ACHN (cell line): ENCODE results near the gene CDC40.
"Not testable (repeated sequence)": the region's sequence is repeated elsewhere in the genome, so short reads cannot be mapped to it uniquely, and the experiment has no call there.

Experiments
- DNase-seq: peaks from one replicate; pipeline ENCODE4 v3.0.0-alpha.2; 2015
- in situ Hi-C: cut with HindIII; loops from 2 replicates; pipeline ENCODE4 v1.10.0; 2017; ENCODE audit warnings: low sequenced_read_pairs, low pct_ligation_motif_present, low pct_unique_long_range_greater_than_20kb

CDC40 gene

DNA sequence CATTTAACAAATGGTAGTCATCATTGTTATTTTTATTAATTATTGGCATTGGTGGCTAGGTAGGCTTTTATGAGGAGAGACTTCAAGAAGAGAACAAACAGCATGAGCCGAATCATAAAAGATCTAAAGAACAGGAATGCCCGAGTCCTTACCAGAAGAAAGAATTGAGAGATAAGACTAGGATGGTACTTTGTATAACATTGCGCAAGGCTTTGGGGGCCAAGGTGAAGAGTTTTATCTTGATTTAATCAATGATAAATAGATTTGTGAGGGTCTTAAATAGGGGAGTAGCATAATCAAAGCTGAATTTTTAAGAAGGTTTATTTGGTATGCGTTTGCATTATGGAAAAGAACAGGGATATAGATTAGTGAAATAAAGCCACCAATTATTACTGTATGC lies 15.4 kb downstream of the CDC40 start:
- in situ Hi-C loops: no loop called here
- no peak for DNase-seq

DNA sequence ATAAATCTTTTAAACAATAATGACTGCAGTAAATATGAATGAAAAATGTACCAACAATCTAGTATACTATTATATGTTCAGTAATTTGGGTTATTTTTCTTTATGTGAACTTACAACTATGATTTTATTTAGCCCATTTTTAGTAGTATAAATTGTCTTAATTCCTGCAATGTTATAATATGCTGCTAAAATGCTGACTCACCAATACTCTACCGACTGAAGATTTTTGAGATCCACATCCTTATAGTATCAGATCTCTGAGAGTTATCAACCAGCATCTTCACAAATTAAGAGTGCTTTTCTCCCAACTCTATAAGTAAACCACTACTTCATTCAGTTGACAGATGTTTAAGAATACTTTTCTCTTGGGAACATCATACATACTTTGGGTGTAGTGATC lies 16.6 kb downstream of the CDC40 start:
- no peak for DNase-seq
- in situ Hi-C loops: no loop called here

- no peak for DNase-seq
- in situ Hi-C loops: no loop called here
Observed at GRCh38 chr6:110198561-110198960, 18.3 kb downstream of the CDC40 start.

DNA sequence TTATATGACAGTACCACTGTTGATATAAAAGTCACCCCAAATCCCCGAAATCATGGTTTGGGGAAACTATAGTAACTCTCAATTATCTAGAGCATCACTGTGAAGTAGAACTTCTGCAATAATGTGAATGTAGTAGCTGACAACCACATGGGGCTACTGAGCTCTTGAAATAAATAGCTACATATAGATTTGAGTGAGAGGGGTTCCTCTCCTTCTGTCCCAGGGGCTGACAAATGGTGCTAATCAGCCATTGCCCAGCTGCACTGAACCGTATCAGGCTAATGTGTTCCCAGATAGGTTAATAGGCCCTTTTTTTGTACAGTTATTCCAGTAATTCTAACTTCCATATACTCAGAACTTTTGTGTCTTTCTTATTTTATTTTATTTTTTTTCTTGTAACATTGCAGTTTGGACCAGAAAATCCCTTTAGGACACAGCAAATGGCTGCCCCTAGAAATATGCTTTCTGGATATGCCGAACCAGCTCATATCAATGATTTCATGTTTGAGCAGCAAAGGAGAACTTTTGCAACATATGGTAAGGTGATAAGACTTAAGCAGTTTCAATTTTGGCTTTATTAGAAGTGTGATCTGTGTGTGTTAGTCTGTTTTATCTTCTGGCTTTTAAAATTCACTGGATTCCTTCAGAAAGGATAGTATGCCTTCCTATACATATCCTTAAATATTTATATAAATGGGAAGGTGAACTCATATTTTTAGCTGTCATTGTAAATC lies 21.1 kb downstream of the CDC40 start:
- no peak for DNase-seq
- in situ Hi-C loops: no loop called here

- in situ Hi-C loops: no loop called here
- no peak for DNase-seq
Observed at GRCh38 chr6:110207652-110208051, 27.4 kb downstream of the CDC40 start.

GRCh38 chr6:110211753-110212152 lies 31.5 kb downstream of the CDC40 start:
- in situ Hi-C loops: no loop called here
- DNase-seq: no peak

GRCh38 chr6:110214338-110214737 lies 34.1 kb downstream of the CDC40 start:
- in situ Hi-C loops: no loop called here

DNA sequence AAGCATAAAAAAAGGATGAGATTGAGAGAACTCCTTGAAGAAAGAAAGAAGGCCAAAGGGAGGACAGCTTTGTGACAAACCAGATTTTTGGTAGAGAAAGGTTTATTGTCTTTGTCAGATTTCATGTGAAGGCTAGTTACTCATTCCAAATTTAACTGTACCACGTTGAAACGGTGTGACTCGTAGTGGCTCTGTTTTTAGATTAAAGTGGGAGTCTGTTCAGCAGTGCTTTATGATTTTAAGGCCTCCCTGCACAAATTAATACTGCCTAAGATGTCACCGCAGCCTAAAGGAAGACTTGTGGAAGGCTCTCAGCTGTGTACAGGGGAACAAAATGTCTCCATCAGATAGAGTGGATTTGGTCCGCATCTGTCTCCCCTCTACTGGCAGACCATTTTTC lies 35.9 kb downstream of the CDC40 start:
- DNase-seq: no peak
- in situ Hi-C loops: no loop called here

More at GRCh38 chr6:110214338-110214737, 34.1 kb downstream of the CDC40 start:
- DNase-seq: peak; percentile 7

GRCh38 chr6:110217266-110217665 lies 37.0 kb downstream of the CDC40 start:
- no peak for DNase-seq
- in situ Hi-C loops: no loop called here

DNA sequence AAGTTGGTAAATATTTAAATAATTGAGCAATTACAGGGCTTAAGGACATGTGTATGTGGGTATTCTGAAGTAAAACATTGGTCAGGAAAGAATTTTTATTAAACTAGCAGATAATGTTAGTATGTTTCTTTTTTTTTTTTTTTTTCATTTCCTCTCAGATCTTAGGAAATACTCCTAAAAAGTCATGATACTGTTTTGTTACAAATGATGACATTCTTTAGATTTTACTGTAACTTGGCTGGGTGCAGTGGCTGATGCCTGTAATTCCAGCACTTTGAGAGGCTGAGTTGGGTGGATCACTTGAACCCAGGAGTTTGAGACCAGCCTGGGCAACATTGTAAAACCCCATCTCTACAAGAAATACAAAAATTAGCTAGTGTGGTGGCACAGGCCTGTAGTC lies 41.5 kb downstream of the CDC40 start:
- in situ Hi-C loops: no loop called here
- DNase-seq: no peak

DNA sequence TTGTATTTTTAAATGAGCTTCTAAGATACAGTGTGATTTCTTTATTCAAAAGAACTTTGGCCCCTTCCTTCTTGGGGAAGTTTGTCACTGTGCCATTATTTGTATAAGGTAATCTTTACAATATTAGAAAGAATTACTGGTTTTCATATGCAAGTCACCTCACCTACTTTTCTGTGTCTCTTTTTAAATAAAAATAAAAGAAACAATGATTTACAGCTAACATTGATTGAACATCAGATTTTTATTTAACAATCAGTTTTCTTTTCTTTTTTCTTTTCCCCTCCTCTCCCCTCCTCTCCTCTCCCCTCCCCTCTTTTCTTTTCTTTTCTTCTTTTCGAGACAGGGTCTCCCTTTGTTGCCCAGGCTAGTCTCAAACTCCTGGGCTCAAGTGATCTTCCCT lies 46.0 kb downstream of the CDC40 start:
- in situ Hi-C loops: no loop called here
- no peak for DNase-seq

DNA sequence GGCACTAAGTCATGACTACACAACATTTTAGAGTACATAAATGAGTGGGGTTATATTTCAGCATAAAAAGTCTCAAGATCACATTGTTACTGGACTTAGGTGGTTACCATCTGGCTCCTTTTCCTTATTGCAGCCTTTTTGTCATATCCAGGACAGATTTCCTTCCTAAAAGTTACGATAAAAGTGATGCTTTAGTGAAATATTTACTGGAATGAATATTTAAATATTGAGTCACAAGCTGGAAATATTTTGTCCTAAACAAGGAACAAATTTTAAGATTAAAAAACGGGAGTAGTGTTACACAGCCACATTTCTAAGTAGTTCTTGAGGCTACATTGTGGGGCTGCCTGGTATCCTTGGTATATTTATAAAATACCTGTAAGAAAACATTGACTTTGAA lies 52.2 kb downstream of the CDC40 start:
- DNase-seq: no peak

DNA sequence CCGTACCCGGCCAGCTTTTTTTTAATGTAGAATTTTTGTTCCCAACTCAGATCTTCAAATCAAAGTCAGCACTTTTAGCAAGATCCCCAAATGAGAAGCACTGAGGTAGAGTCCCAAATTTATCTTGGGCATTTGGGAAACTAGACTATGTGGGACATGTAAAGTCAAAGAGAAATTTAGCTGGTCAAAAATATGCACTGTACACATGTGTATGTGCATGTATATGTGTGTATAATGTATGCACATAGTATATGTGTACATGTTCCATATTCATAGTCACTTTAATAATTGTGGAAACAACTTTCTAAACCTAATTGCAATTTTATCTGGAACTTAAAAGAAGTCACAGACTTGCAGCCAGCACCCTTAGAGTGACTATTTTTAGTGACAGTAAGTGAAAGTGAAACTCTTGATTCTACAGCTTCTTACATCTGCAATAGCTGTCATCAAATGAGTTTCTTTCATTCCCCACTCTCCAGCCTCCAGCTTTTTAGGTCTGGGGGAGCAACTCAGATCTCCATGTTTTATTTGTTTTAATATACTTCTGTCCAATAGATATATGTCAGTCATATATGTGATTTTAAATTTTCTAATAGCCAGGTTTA lies 53.6 kb downstream of the CDC40 start:
- in situ Hi-C loops: no loop called here
- DNase-seq: peak; percentile 11

More for the DNA sequence above, 52.2 kb downstream of the CDC40 start:
- in situ Hi-C loops: no loop called here

- DNase-seq, in situ Hi-C loops: not testable (repeated sequence)
Observed at GRCh38 chr6:110236007-110236406, 55.8 kb downstream of the CDC40 start.

DNA sequence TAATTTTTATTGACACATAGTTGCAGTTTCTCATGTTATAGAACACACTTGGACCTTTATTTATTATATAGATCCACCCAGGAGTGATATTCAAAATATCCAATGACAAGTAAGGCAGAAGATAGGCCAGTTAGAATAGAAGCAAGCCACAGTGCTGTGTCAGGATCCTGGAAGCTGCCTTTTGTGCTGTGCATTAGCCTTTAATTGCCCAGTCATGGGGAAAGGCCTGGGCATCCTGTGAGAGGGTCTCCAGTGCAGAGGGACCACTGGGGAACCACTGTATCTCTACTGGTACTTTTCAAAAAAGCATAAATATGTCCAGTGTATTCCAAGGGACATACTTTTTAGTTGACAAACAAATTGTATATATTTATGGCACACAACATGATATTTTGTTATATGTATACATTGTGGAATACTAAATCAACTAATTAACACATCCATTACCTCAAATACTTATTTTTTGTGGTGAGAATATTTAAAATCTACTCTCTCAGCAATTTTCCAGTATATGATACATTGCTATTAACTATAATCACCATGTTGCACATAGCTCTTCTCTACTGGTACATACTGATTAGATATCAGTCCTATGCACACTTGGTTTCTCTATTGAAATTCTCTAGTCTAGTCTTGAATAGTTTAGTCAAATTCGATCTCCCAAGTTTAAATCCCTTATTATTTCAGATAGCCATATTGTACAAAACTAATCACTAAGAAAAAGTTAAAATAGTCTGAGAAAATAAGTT lies 59.5 kb downstream of the CDC40 start:
- in situ Hi-C loops: no loop called here
- DNase-seq: no peak

DNA sequence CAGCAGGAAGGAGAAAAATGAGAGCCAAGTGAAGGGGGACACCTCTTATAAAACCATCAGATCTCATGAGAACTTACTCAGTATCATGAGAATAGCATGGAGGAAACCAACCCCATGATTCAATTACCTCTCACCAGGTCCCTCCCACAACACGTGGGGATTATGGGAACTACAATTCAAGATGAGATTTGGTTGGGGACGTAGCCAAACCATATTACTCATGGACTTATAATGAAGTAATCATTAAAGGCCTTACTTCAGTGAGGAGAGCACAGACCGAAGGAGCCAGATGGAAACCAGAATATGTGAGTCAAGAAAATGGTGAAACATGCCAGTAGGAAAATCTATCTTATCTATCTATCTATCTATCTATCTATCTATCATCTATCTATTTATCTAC lies 64.4 kb downstream of the CDC40 start:
- DNase-seq, in situ Hi-C loops: not testable (repeated sequence)

DNA sequence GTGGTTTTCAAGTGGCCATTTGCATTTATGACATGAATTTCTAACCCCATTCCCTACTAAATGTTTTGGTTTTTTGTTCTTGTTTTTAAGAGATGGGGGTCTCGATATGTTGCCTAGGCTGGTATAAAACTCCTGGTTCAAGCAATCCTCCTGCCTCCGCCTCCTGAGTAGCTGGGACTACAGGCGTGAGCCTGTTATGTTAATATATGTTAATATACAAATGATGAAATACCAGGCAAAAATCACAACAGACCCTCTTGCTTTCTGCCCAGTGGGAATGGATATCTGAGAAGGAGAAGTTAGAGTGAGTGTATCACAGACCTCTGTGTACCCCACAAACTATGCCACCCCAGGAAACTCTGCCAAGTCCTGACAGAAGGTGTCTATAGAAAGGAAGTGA lies 66.2 kb downstream of the CDC40 start:
- no peak for DNase-seq

GRCh38 chr6:110246900-110247546 lies 66.8 kb downstream of the CDC40 start:
- no peak for DNase-seq
- in situ Hi-C loops: no loop called here

More for the DNA sequence above, 66.2 kb downstream of the CDC40 start:
- in situ Hi-C loops: no loop called here

- DNase-seq: no peak
- in situ Hi-C loops: no loop called here
Observed at GRCh38 chr6:110250058-110250457, 69.8 kb downstream of the CDC40 start.
